ENCODE results near the gene CELF1.
A peak's percentile ranks its signal among the peaks of the same experiment; 100 is the strongest.

CELF1 gene

DNA sequence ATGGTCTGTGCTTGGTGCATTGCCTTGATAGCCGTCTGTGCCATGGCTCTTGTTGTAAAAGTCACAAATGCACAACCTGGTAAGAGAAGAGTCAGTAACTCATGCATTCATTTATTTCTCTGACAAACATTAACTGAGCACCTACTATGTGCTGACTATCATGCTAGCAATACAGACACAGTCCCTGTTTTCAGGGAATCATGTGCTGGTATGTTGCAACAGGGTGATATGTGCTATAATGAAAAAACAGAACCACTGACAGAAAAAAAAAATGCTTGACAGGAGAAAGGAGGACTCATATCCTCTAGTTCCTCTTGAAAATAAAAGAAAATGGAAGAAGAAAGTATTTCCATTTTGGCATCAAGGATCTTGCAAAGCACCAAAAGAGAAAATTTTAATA lies 69.5 kb downstream of the CELF1 start:
- Histone ChIP-seq H3K9ac (ENCODE audit: low read length) (no peak overlapping the region), H3K4me1 (ENCODE audit: control insufficient read depth, insufficient read depth, low read length) (peaks cover 3% of the 10 kb centered on the region), H3K4me3 (ENCODE audit: low read length) (no peak overlapping the region), H3K27me3 (ENCODE audit: control insufficient read depth, insufficient read depth, low read length) (no peaks in the 10 kb centered on the region), H3K36me3 (ENCODE audit: control insufficient read depth, insufficient read depth, low read length) (peaks cover 44% of the 10 kb centered on the region), H3K27ac (ENCODE audit: low read depth, low read length) (no peak overlapping the region)

DNA sequence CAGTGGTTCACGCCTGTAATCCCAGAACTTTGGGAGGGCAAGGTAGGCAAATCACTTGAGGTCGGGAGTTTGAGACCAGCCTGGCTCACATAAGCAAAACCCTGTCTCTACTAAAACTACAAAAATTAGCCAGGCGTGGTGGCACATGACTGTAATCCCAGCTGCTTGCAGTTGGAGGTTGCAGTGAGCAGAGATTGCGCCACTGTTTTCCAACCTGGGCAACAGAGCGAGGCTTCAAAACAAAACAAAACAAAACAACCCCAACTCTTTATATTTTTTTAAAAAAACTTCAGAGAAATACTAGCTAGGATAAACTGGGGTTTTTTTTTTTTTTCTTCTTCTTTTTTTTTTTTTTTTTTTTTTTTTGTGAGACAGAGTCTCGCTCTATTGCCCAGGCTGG lies 72.2 kb downstream of the CELF1 start:
- Histone ChIP-seq H3K27ac (ENCODE audit: low read depth, low read length) (no peak overlapping the region), H3K9ac (ENCODE audit: low read length) (no peak overlapping the region), H3K27me3 (ENCODE audit: control insufficient read depth, insufficient read depth, low read length) (no peaks in the 10 kb centered on the region), H3K4me1 (ENCODE audit: control insufficient read depth, insufficient read depth, low read length) (no peaks in the 10 kb centered on the region), H3K36me3 (ENCODE audit: control insufficient read depth, insufficient read depth, low read length) (peaks cover 55% of the 10 kb centered on the region), H3K4me3 (ENCODE audit: low read length) (no peak overlapping the region)

DNA sequence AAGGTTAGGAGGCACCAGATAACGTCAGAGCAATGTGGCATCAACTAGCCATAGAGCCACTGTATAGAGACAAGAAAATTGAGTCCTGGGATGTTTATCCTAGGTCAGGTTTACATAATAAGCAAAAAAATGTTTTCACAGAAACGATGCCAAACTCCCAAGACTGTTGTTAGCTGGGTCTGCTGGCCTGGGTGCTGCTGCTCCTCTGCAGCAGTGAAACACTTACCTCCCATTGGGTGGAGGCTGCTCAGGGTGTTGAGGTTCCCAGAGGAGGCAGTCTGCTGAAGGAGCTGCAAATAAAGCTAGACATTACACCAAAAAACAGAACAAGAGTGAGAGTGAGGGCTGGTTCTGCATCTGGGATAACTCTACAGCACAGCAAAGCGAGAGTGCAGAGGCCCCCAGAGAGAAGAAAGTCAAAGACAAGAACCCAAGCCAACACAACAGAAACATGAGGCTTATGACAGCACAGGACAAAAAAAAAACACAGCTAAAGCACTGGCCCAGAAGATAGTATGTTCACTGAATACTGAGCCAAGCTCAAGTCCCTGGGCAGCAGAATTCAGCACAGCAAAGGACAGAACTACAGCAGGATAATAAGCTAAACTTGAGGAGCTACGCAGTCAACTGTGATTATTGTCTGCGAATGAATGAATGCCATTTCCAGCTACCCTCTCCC lies 74.1 kb downstream of the CELF1 start:
- Histone ChIP-seq H3K4me1 (ENCODE audit: control insufficient read depth, insufficient read depth, low read length) (no peaks in the 10 kb centered on the region), H3K4me3 (ENCODE audit: low read length) (no peak overlapping the region), H3K36me3 (ENCODE audit: control insufficient read depth, insufficient read depth, low read length) (peaks cover 61% of the 10 kb centered on the region), H3K27me3 (ENCODE audit: control insufficient read depth, insufficient read depth, low read length) (no peaks in the 10 kb centered on the region), H3K9ac (ENCODE audit: low read length) (no peak overlapping the region), H3K27ac (ENCODE audit: low read depth, low read length) (no peak overlapping the region)

DNA sequence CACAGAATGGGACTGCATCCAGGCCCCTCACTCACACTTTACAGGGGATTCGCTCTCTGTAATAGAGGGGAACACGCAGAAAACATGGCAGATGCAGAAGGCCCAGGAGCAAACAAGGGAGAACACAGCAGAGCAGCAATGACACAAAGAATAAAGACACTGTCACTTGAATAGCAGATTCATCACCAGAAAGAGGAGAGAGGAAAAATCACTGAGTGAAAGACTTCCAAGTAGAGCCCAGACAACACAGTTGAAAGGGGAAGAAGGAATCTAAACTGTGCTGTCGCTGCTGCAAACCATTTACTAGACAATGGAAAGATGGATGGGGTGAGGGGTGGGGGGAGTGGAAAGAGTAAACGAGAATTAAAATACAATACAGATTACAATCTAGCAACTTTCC lies 75.2 kb downstream of the CELF1 start:
- H3K27me3 ChIP-seq (ENCODE audit: control insufficient read depth, insufficient read depth, low read length) = no peaks in the 10 kb centered on the region
- no peak overlapping the region for H3K27ac ChIP-seq (ENCODE audit: low read depth, low read length)
- no peaks in the 10 kb centered on the region for H3K4me1 ChIP-seq (ENCODE audit: control insufficient read depth, insufficient read depth, low read length)
- no peak overlapping the region for H3K4me3 ChIP-seq (ENCODE audit: low read length)
- peaks cover 61% of the 10 kb centered on the region for H3K36me3 ChIP-seq (ENCODE audit: control insufficient read depth, insufficient read depth, low read length)
- H3K9ac ChIP-seq (ENCODE audit: low read length) = no peak overlapping the region

DNA sequence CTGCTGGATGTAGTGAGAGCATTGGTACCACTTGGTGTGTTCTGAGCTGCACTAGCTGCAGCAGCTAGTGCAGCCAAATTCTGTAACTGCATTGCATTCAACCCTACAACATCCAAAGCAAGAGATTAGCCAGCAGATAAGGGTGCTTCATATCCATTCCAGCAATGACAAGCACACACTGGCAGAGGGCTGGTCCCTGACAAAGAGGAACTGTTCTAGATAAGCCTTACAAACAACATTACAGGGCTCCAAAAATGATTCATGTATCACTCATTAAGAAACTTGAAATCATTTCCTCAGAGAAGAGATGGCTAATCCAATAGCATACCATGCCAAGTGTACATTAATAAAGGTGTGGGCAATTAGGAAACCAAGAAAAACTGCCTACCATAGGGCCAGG lies 75.6 kb downstream of the CELF1 start:
- H3K27ac ChIP-seq (ENCODE audit: low read depth, low read length) = no peak overlapping the region
- H3K4me1 ChIP-seq (ENCODE audit: control insufficient read depth, insufficient read depth, low read length) = no peaks in the 10 kb centered on the region
- H3K4me3 ChIP-seq (ENCODE audit: low read length) = no peak overlapping the region
- H3K27me3 ChIP-seq (ENCODE audit: control insufficient read depth, insufficient read depth, low read length) = no peaks in the 10 kb centered on the region
- H3K9ac ChIP-seq (ENCODE audit: low read length) = no peak overlapping the region
- peaks cover 61% of the 10 kb centered on the region for H3K36me3 ChIP-seq (ENCODE audit: control insufficient read depth, insufficient read depth, low read length)

DNA sequence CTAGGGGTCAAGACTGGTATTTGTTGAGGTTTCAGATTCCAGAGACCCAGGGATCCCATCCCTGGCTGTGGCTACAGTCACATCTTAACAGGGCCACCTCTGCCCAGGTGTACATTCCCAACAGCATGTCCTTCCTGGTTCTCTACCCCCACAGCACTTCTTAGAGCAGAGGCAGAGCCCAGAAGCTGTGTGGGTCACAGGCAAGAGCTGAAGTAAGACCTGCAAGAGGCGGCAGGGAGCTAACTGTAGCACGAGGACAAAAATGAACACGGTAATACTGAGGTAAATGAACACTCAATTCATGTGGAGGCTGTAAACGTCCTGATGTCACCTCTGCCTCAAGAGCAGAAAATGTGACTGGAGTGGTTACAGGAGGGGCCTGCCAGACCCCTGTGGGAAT lies 82.3 kb downstream of the CELF1 start:
- Histone ChIP-seq H3K27me3 (ENCODE audit: control insufficient read depth, insufficient read depth, low read length) (no peaks in the 10 kb centered on the region), H3K4me1 (ENCODE audit: control insufficient read depth, insufficient read depth, low read length) (peaks cover 26% of the 10 kb centered on the region), H3K9ac (ENCODE audit: low read length) (no peak overlapping the region), H3K27ac (ENCODE audit: low read depth, low read length) (no peak overlapping the region), H3K36me3 (ENCODE audit: control insufficient read depth, insufficient read depth, low read length) (peaks cover 40% of the 10 kb centered on the region), H3K4me3 (ENCODE audit: low read length) (no peak overlapping the region)

DNA sequence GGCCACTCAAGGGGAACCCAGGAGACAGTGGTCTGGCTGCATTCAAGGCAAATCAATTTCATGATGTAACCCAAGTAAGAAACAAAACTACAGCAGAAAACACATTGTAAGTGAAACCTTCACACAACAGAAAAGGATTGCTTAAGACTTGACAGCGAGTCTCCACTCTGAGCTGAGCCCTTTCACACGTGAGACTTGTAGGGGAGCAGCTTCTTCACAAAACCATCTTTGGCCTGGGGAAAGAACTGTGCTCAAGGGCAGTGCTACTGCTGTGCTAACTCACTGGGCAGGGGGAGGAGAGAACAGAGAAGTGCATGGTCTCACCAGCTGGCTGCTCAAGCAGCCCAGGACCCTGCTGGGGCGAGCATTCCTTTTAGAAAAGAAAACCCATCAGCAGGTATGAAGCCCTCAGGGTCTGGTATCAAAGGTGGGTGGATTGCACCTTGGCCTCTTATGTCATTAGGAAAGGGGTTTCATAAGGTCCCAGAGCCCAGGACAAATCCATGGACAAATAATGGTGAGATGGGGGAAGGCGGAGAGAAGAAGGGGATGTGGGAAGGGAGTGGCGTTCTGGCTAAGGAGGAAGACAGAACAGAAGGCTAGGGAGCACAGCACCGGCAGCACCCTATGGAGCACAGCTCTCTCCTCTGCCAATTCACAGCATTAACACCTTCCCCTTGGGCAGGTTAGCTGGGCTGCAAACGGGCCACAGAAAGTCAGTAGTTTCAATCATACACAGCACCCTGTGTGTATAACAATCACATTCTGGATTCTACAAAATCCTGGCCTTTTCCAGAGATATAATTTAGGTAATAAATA lies 83.4 kb downstream of the CELF1 start:
- Histone ChIP-seq H3K27ac (ENCODE audit: low read depth, low read length) (peak overlapping the region; percentile 27), H3K36me3 (ENCODE audit: control insufficient read depth, insufficient read depth, low read length) (peaks cover 30% of the 10 kb centered on the region), H3K4me1 (ENCODE audit: control insufficient read depth, insufficient read depth, low read length) (peaks cover 26% of the 10 kb centered on the region), H3K9ac (ENCODE audit: low read length) (no peak overlapping the region), H3K27me3 (ENCODE audit: control insufficient read depth, insufficient read depth, low read length) (no peaks in the 10 kb centered on the region), H3K4me3 (ENCODE audit: low read length) (no peak overlapping the region)

DNA sequence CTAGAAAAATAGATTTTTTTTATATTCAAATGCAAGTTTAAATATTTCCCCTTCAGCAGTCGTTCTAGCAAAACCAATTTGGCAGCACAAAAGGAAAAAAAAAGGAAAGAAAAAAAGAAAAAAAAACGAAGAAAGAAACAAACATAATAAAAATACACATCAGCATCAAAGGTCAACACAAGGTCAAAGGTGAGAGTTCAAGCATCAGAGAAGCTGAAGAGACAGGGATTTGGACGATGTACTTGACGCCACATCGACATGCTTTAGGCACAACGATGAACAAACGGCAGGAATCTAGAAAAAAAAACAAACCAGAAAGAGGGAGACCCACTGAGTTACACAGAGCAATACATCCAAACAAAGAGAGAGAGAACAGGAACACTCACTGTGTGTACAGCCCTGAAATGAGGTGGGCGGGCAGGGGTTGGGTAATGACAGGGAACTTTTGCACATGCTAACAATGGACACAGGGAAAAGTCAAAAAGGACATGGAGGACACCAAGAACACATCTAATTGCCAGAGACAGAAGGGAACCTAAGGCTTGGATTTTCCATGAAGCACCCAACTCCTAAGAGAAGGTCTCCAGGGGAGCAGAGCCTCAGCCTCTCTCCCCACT lies 84.2 kb downstream of the CELF1 start:
- H3K36me3 ChIP-seq (ENCODE audit: control insufficient read depth, insufficient read depth, low read length) = peaks cover 26% of the 10 kb centered on the region
- no peak overlapping the region for H3K4me3 ChIP-seq (ENCODE audit: low read length)
- H3K4me1 ChIP-seq (ENCODE audit: control insufficient read depth, insufficient read depth, low read length) = peaks cover 26% of the 10 kb centered on the region
- H3K27me3 ChIP-seq (ENCODE audit: control insufficient read depth, insufficient read depth, low read length) = no peaks in the 10 kb centered on the region
- peak overlapping the region; percentile 27 for H3K27ac ChIP-seq (ENCODE audit: low read depth, low read length)
- H3K9ac ChIP-seq (ENCODE audit: low read length) = no peak overlapping the region

DNA sequence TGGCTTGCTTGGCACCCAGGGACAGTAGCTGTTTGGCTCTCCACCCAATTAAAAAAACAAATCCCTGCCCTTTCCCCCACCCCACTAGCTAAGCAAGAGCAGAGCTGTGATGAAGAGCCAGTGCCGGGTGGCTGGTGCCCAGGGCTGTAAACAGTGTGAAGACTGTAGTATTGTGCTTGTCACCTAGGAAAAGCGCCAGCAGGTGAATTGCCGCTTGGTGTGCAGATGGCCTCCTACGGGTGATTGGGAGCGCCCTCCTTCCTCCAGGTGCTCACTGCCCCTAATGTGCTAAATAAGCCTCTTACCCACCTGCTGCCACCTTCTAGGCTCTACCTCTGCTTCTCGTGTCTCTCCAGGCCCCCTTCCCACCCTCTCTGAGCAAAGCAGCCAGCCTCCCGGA lies 85.6 kb downstream of the CELF1 start:
- Histone ChIP-seq H3K27me3 (ENCODE audit: control insufficient read depth, insufficient read depth, low read length) (no peaks in the 10 kb centered on the region), H3K36me3 (ENCODE audit: control insufficient read depth, insufficient read depth, low read length) (peaks cover 14% of the 10 kb centered on the region), H3K4me1 (ENCODE audit: control insufficient read depth, insufficient read depth, low read length) (peaks cover 26% of the 10 kb centered on the region), H3K4me3 (ENCODE audit: low read length) (no peak overlapping the region), H3K9ac (ENCODE audit: low read length) (no peak overlapping the region), H3K27ac (ENCODE audit: low read depth, low read length) (peak overlapping the region; percentile 3)

DNA sequence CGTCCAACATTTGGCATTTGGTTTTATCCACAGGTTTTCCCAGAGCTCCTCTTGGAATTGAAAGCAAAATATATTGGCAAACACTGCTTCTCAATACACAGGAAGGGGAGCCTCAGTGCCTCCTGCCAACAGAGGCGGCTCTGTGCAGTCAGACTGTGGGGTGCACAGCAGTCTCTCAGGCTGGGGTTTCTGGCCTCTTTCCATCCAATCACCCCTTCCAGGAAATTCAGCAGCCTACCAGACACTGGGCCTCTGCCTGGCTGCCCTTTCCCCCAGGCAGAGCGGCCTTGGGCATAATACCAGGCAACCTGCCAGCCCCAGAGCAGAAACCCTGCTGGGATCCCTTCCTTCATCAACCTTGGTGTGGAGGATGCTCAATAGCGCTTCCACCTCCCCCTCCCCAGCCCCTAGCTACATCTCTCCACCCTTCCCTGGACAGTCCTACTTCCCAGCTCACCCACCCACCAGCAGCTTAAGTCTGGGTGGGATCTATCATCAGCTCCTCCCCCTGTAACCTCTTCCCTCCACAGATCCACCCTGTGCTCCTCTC lies 86.2 kb downstream of the CELF1 start:
- H3K9ac ChIP-seq (ENCODE audit: low read length) = no peak overlapping the region
- no peaks in the 10 kb centered on the region for H3K27me3 ChIP-seq (ENCODE audit: control insufficient read depth, insufficient read depth, low read length)
- H3K4me1 ChIP-seq (ENCODE audit: control insufficient read depth, insufficient read depth, low read length) = peaks cover 26% of the 10 kb centered on the region
- H3K36me3 ChIP-seq (ENCODE audit: control insufficient read depth, insufficient read depth, low read length) = peaks cover 8% of the 10 kb centered on the region
- no peak overlapping the region for H3K4me3 ChIP-seq (ENCODE audit: low read length)
- peak overlapping the region; percentile 3 for H3K27ac ChIP-seq (ENCODE audit: low read depth, low read length)

DNA sequence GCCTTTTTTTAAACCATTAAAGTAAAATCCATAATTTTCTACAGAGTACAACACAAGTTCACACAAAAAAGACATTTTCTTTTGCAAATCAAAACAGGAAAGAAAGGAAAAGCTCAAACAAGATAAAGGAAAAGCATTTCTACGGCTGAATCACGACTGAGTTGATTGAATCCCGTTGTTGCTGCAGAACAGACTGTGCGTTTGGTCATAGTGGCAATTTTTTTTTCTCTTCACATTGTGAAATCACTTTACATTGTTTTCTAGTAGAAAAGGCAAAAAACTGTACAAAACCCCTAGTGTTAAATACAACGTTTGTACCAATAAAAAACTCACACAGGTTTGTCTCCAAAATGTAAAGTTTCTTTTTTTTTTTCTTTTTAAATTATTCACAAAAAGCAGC lies 86.7 kb downstream of the CELF1 start:
- no peak overlapping the region for H3K27ac ChIP-seq (ENCODE audit: low read depth, low read length)
- H3K4me3 ChIP-seq (ENCODE audit: low read length) = no peak overlapping the region
- peaks cover 26% of the 10 kb centered on the region for H3K4me1 ChIP-seq (ENCODE audit: control insufficient read depth, insufficient read depth, low read length)
- H3K27me3 ChIP-seq (ENCODE audit: control insufficient read depth, insufficient read depth, low read length) = no peaks in the 10 kb centered on the region
- H3K9ac ChIP-seq (ENCODE audit: low read length) = no peak overlapping the region
- peaks cover 3% of the 10 kb centered on the region for H3K36me3 ChIP-seq (ENCODE audit: control insufficient read depth, insufficient read depth, low read length)

DNA sequence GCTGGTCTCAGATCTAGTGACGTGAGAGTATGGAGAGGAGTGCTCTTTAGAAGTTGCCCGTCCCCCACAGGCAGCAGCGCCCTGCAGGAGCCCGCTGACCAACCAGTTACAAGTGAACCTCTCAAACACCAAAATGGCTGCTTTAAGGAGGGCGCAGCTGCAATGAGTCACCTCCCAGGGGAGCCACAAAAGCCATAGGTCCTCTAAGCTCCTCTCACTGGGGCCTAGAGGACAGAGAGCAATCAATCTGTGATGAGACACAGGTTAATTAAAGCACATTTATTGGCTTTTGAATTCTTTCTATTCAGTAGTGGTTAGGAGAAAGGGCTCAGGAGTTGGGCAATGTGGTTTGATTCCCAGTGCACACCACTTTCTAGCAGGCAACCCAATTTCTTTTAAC lies 88.4 kb downstream of the CELF1 start:
- no peak overlapping the region for H3K27ac ChIP-seq (ENCODE audit: low read depth, low read length)
- no peak overlapping the region for H3K9ac ChIP-seq (ENCODE audit: low read length)
- H3K27me3 ChIP-seq (ENCODE audit: control insufficient read depth, insufficient read depth, low read length) = no peaks in the 10 kb centered on the region
- no peak overlapping the region for H3K4me3 ChIP-seq (ENCODE audit: low read length)
- H3K36me3 ChIP-seq (ENCODE audit: control insufficient read depth, insufficient read depth, low read length) = no peaks in the 10 kb centered on the region
- peaks cover 21% of the 10 kb centered on the region for H3K4me1 ChIP-seq (ENCODE audit: control insufficient read depth, insufficient read depth, low read length)

Measured in rectal smooth muscle tissue (tissue), 1 donor.